Lung (tissue), 12 donors: ENCODE measurements around the gene TOGARAM2. TPM values are rescaled to one million over a fixed set of nuclear protein-coding genes. Genes with fewer than 3 reads are reported as not detected.

Experiments used
- ATAC-seq: fragments of 200-7000 bp; cut with Tn5 transposase; one replicate; pipeline ENCODE4 v1.9.1; 2020; ENCODE audit warnings: moderate number of reproducible peaks; ENCODE audit not compliant: insufficient read depth, low FRiP score
- DNase-seq, 3 donors: peaks; one replicate each; pipeline ENCODE4 v3.0.0-alpha.2; 2013 to 2017
- H3K27ac ChIP-seq, 2 donors: one replicate each; pipeline ENCODE4 v1.5.1; 2013; ENCODE audit warnings: mild to moderate bottlenecking in 2 of 2, moderate library complexity in 2 of 2, control low read depth in 1 of 2, inconsistent platforms in 1 of 2, low read depth in 1 of 2, low read length in 1 of 2
- H3K27me3 ChIP-seq, 3 donors: one replicate each; pipeline ENCODE4 v1.5.1; 2013; ENCODE audit warnings: low read length in 2 of 3; ENCODE audit not compliant: control insufficient read depth in 3 of 3, insufficient read depth in 3 of 3
- H3K36me3 ChIP-seq, 4 donors: one replicate each; pipeline ENCODE4 v1.5.1; 2013; ENCODE audit warnings: low read length in 4 of 4, mild to moderate bottlenecking in 1 of 4, moderate library complexity in 1 of 4; ENCODE audit not compliant: control insufficient read depth in 4 of 4, insufficient read depth in 4 of 4
- H3K4me1 ChIP-seq, 5 donors: one replicate each; pipeline ENCODE4 v1.5.1; 2013; ENCODE audit warnings: low read length in 5 of 5, mild to moderate bottlenecking in 2 of 5, moderate library complexity in 1 of 5; ENCODE audit not compliant: control insufficient read depth in 5 of 5, insufficient read depth in 5 of 5
- H3K4me3 ChIP-seq: one replicate; pipeline ENCODE4 v1.5.1; 2013; ENCODE audit warnings: mild to moderate bottlenecking, control low read depth, moderate library complexity
- H3K9ac ChIP-seq, 2 donors: one replicate each; pipeline ENCODE4 v1.5.1; 2013; ENCODE audit warnings: low read length in 2 of 2, control low read depth in 1 of 2; ENCODE audit not compliant: insufficient read depth in 1 of 2
- H3K9me3 ChIP-seq, 4 donors: one replicate each; pipeline ENCODE4 v1.5.1; 2013; ENCODE audit warnings: low read length in 3 of 4, mild to moderate bottlenecking in 1 of 4, moderate library complexity in 1 of 4; ENCODE audit not compliant: control insufficient read depth in 4 of 4, insufficient read depth in 3 of 4
- CTCF ChIP-seq: IDR thresholded peaks from 2 replicates; pipeline ENCODE4 v1.5.1; 2012; ENCODE audit warnings: mild to moderate bottlenecking; ENCODE audit errors: control extremely low read depth, extremely low read depth
- WGBS, 2 donors: extraction: QIAGEN DNeasy Blood & Tissue Kit; methylation state at CpG; one replicate each; pipeline ENCODE4 v1.1.7; 2013; 5-methylcytosine and 5-hydroxymethylcytosine counted together
- polyA plus RNA-seq, 2 donors: library from polyadenylated mRNA; stranded (reverse); fragments of 200-250 nt; gene quantifications; one replicate each; pipeline ENCODE4 v1.2.1, GENCODE V29; 2013
- total RNA-seq, 2 donors: library from RNA; depleted of rRNA in 1 of 2; stranded (reverse); fragments of >200 nt in 1 of 2; gene quantifications; one replicate each; pipeline ENCODE4 v1.2.1, GENCODE V29; 2014 to 2021
- donor health status: control.
- donor health status: control.
- donor health status: Bipolar disorder and iron deficiency.
- donor health status: healthy.
- donor health status: DM: yes; HTN: yes; CAD: no.

Gene TOGARAM2
- total and polyA plus RNA-seq, 4 donors = 7.0 to 19.8 (median 8.6) TPM

- H3K4me1 ChIP-seq = peaks cover 0 to 6% (median 0%) of the 10 kb centered on the region in 5 donors
- ATAC-seq (no peak), DNase-seq (no peak)
- H3K36me3 ChIP-seq = no peaks in the 10 kb centered on the region
- H3K27ac ChIP-seq = no peak overlapping the region
- no peak overlapping the region for H3K4me3 ChIP-seq
- WGBS, 2 donors = 78 to 86% methylated on average over 4 of the region's 4 CpGs
- H3K27me3 ChIP-seq = no peaks in the 10 kb centered on the region
- no peak overlapping the region for H3K9ac ChIP-seq
- peaks cover 0 to 3% (median 0%) of the 10 kb centered on the region in 4 donors for H3K9me3 ChIP-seq
- TF ChIP-seq CTCF = no peak
These were observed 20.7 kb downstream of the TOGARAM2 start for GRCh38 chr2:29001806-29002205.

- H3K27ac ChIP-seq = no peak overlapping the region
- no peak overlapping the region for H3K9ac ChIP-seq
- H3K4me3 ChIP-seq = no peak overlapping the region
- 0 to 10% methylated on average over 1 of the region's 1 CpG for WGBS, 2 donors
- peaks cover 0 to 8% (median 0%) of the 10 kb centered on the region in 5 donors for H3K4me1 ChIP-seq
- TF ChIP-seq CTCF = no peak
- ATAC-seq = no peak
- H3K9me3 ChIP-seq = peaks cover 0 to 3% (median 0%) of the 10 kb centered on the region in 4 donors
- DNase-seq = no peak
- no peaks in the 10 kb centered on the region for H3K36me3 ChIP-seq
- no peaks in the 10 kb centered on the region for H3K27me3 ChIP-seq
These were observed 23.7 kb downstream of the TOGARAM2 start for GRCh38 chr2:29004755-29005154.

GRCh38 chr2:29005331-29005730 lies 24.2 kb downstream of the TOGARAM2 start:
- peaks cover 0 to 9% (median 0%) of the 10 kb centered on the region in 5 donors for H3K4me1 ChIP-seq
- ATAC-seq = no peak
- H3K27me3 ChIP-seq = no peaks in the 10 kb centered on the region
- WGBS, 2 donors = 72 to 75% methylated on average over 7 of the region's 7 CpGs
- no peak overlapping the region for H3K9ac ChIP-seq
- H3K4me3 ChIP-seq = no peak overlapping the region
- DNase-seq = no peak
- H3K9me3 ChIP-seq = peaks cover 0 to 3% (median 0%) of the 10 kb centered on the region in 4 donors
- no peak overlapping the region for H3K27ac ChIP-seq
- H3K36me3 ChIP-seq = no peaks in the 10 kb centered on the region
- TF ChIP-seq CTCF = no peak
